GM12801 (cell line): ENCODE data around the gene CCDC106.

Experiments
- CTCF ChIP-seq: IDR thresholded peaks from one replicate; pipeline ENCODE4 v1.5.1; 2011; ENCODE audit warnings: control low read depth; ENCODE audit not compliant: insufficient read length; ENCODE audit errors: extremely low read depth

CCDC106 gene

GRCh38 chr19:55609326-55609725 is 38.7 kb upstream of the CCDC106 start:
- no peak for TF ChIP-seq CTCF

DNA sequence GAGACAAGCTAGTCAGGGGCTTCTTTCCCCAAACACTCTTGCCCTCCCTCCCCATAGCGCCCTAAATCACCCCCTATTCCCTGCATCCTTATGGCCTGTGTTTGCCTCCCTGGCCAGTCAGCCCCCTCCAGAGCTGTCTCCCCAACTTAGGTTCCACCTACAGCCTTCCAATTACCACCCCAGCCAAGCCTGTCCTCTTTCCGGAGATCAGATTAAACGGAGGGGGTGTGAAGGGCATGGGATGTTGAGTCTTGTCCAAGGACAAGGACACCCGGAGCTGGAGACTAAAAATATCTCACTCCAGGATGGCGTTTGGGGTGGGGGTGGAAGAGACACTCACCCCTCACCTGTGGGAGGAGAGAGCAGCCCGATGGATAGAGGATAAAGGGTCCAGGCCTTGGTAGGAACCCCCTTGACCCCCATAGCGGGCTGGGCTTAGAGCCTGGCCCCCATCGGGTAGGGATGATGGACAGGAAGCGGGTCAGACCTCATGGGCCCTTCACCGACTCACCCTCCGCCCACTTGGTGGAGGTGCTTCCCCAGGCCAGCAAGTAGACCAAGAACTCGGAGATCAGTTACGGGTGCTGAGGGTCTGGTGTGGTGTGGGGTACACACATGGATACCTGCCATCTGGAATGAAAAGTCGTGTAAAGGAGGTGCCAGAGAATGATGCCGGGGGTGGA is 36.6 kb upstream of the CCDC106 start:
- no peak for TF ChIP-seq CTCF

- TF ChIP-seq CTCF = no peak
Observed at GRCh38 chr19:55611983-55612645, 35.9 kb upstream of the CCDC106 start.

DNA sequence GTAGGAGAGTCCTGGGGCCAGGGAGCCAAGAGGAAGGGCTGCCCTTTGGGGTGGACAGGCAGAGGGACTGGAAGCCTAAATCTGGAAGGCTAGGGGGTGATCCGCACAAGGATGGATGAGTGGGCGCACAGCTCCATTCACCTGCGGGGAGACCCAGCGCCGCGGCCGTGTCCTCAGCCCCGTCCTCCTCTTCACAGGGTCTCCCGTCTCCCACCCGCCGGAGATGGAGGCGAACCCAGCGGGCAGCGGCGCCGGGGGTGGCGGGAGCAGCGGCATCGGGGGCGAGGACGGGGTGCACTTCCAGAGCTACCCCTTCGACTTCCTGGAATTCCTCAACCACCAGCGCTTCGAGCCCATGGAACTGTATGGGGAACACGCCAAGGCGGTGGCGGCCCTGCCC is 34.6 kb upstream of the CCDC106 start:
- no peak for TF ChIP-seq CTCF

DNA sequence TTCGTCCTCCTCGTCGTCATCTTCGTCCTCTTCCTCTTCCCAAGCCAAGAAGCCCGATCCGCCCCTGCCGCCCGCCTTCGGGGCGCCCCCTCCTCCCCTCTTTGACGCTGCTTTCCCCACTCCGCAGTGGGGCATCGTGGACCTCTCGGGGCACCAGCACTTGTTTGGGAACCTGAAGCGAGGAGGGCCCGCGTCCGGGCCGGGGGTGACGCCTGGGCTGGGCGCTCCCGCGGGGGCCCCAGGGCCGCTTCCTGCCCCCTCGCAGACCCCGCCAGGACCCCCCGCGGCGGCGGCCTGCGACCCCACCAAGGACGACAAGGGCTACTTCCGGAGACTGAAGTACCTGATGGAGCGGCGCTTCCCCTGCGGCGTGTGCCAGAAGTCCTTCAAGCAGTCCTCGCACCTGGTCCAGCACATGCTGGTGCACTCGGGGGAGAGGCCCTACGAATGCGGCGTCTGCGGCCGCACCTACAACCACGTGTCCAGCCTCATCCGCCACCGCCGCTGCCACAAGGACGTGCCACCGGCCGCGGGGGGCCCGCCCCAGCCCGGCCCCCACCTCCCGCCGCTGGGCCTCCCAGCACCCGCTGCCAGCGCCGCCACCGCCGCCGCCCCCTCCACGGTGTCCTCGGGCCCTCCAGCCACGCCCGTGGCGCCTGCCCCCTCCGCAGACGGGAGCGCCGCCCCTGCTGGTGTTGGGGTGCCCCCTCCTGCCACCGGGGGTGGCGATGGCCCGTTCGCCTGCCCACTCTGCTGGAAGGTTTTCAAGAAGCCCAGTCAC is 33.9 kb upstream of the CCDC106 start:
- TF ChIP-seq CTCF = no peak

- no peak for TF ChIP-seq CTCF
Observed at GRCh38 chr19:55614711-55615542, 33.1 kb upstream of the CCDC106 start.
